ENCODE results near the gene LARP4B. TPM values are rescaled to one million over a fixed set of nuclear protein-coding genes. Genes with fewer than 3 reads are reported as not detected.

Gene LARP4B
- total and polyA plus RNA-seq, 2 donors (not counting 1 experiment from before 2014, with no cell fraction given), result 35.6 to 129 TPM

DNA sequence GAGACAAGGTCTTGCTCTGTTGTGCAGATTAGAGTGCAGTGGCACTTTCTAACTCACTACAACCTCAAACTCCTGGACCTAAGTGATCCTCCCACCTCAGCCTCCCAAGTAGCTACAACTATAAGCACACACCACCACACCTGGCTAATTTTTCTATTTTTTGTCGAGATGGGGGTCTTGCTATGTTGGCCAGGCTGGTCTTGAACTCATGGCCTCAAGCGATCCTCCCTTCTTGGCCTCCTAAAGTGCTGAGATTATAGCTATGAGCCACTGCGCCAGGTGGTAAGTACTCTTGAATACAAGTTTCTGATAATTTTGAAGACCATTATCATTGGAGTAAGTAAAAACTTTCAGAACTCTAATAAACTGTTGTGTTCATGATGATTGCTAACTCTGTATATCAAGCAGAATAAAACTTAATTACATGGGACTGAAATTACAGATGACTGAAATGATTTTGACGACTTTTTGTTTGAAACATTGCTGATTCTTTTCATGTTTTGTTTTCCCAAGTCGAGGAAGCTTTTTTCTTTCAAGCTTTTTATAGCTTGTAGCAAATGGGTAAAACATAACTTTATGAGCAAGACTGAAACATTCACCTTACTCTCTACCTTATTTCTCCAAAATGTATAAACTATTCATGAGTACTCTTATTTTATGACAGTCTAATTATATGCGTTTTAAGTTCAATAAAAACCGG lies 14.6 kb downstream of the LARP4B start:
- Mint-ChIP-seq H3K4me3 (no peak overlapping the region), H3K9me3 (ENCODE audit: insufficient read depth) (no peaks in the 10 kb centered on the region), H3K4me1 (peaks cover 21% of the 10 kb centered on the region), H3K27me3 (no peaks in the 10 kb centered on the region), H3K27ac (no peak overlapping the region)
- Histone ChIP-seq H3K4me2 (replicated peaks; ENCODE audit: low read depth, low read length, poor library complexity, severe bottlenecking) (no peak overlapping the region), H3K27me3 (replicated peaks in 1 of 4; ENCODE audit: control extremely low read depth in 1 of 4, control insufficient read depth in 3 of 4, insufficient read depth in 4 of 4, low read length in 3 of 4) (no peaks in the 10 kb centered on the region), H4K20me1 (ENCODE audit: control insufficient read depth, insufficient read depth, low read length, poor library complexity, severe bottlenecking) (peaks cover 80% of the 10 kb centered on the region), H2AFZ (ENCODE audit: insufficient read depth, low read depth, low read length, poor library complexity, severe bottlenecking) (no peak overlapping the region), H3K4me3 (ENCODE audit: control extremely low read depth in 1 of 5, extremely low read depth in 1 of 5, insufficient read depth in 1 of 5, low read depth in 2 of 5, low read length in 4 of 5) (no peak overlapping the region), H3K79me2 (ENCODE audit: control insufficient read depth, insufficient read depth, low read length) (peaks cover 95% of the 10 kb centered on the region), H3K36me3 (replicated peaks in 1 of 2; ENCODE audit: control extremely low read depth in 1 of 2, control insufficient read depth in 1 of 2, extremely low read depth in 1 of 2, insufficient read depth in 2 of 2, low read length in 1 of 2) (peaks cover under 1 to 13% of the 10 kb centered on the region in 2 experiments), H3K9ac (ENCODE audit: low read length) (no peak overlapping the region), H3K27ac (ENCODE audit: low read length in 2 of 2) (no peak overlapping the region), H3K4me1 (ENCODE audit: control insufficient read depth in 2 of 2, insufficient read depth in 2 of 2, low read length in 2 of 2) (no peaks in the 10 kb centered on the region), H3K9me3 (ENCODE audit: control extremely low read depth in 1 of 3, control insufficient read depth in 2 of 3, insufficient read depth in 1 of 3, low read length in 2 of 3) (peaks cover 0 to 1% (median 0%) of the 10 kb centered on the region in 3 donors)
- WGBS (ENCODE audit: insufficient coverage), result 100% methylated on average over 2 of the region's 7 CpGs
- DNase-seq (no peak), ATAC-seq (ENCODE audit: low read depth) (no peak)
- no peak for TF ChIP-seq CTCF (IDR thresholded peaks at IDR 0.05)
- TF ChIP-seq EZH2 (IDR thresholded peaks at IDR 0.05; ENCODE audit: borderline replicate concordance, insufficient read depth, low read depth, low read length, poor library complexity, severe bottlenecking), result no peak
- CTCF ChIA-PET, result no interaction called here
- POLR2A ChIA-PET, result no interaction called here
- intact Hi-C loops (cut with micrococcal nuclease), result no loop called here

- H3K4me1 Mint-ChIP-seq, result peaks cover 15% of the 10 kb centered on the region
- H3K36me3 ChIP-seq (replicated peaks in 1 of 2; ENCODE audit: control extremely low read depth in 1 of 2, control insufficient read depth in 1 of 2, extremely low read depth in 1 of 2, insufficient read depth in 2 of 2, low read length in 1 of 2), result peaks cover 6 to 23% of the 10 kb centered on the region in 2 experiments
These were observed 21.7 kb downstream of the LARP4B start for GRCh38 chr10:909831-910230.

More at GRCh38 chr10:909831-910230, 21.7 kb downstream of the LARP4B start:
- DNase-seq, result no peak
- Histone ChIP-seq H2AFZ (ENCODE audit: insufficient read depth, low read depth, low read length, poor library complexity, severe bottlenecking) (no peak overlapping the region), H4K20me1 (ENCODE audit: control insufficient read depth, insufficient read depth, low read length, poor library complexity, severe bottlenecking) (peaks cover 35% of the 10 kb centered on the region), H3K9me3 (ENCODE audit: control extremely low read depth in 1 of 3, control insufficient read depth in 2 of 3, insufficient read depth in 1 of 3, low read length in 2 of 3) (no peaks in the 10 kb centered on the region), H3K4me3 (ENCODE audit: control extremely low read depth in 1 of 5, extremely low read depth in 1 of 5, insufficient read depth in 1 of 5, low read depth in 2 of 5, low read length in 4 of 5) (no peak overlapping the region), H3K9ac (ENCODE audit: low read length) (no peak overlapping the region), H3K79me2 (ENCODE audit: control insufficient read depth, insufficient read depth, low read length) (peaks cover 78% of the 10 kb centered on the region), H3K4me1 (ENCODE audit: control insufficient read depth in 2 of 2, insufficient read depth in 2 of 2, low read length in 2 of 2) (no peaks in the 10 kb centered on the region), H3K27me3 (replicated peaks in 1 of 4; ENCODE audit: control extremely low read depth in 1 of 4, control insufficient read depth in 3 of 4, insufficient read depth in 4 of 4, low read length in 3 of 4) (no peaks in the 10 kb centered on the region), H3K27ac (ENCODE audit: low read length in 2 of 2) (no peak overlapping the region), H3K4me2 (replicated peaks; ENCODE audit: low read depth, low read length, poor library complexity, severe bottlenecking) (no peak overlapping the region)
- H3K4me3 Mint-ChIP-seq, result no peak overlapping the region
- ChIA-PET POLR2A (no interaction called here), CTCF (no interaction called here)
- H3K27ac Mint-ChIP-seq, result no peak overlapping the region
- WGBS (ENCODE audit: insufficient coverage), result 100% methylated on average over 1 of the region's 3 CpGs
- H3K9me3 Mint-ChIP-seq (ENCODE audit: insufficient read depth), result no peaks in the 10 kb centered on the region
- no peak for TF ChIP-seq EZH2 (IDR thresholded peaks at IDR 0.05; ENCODE audit: borderline replicate concordance, insufficient read depth, low read depth, low read length, poor library complexity, severe bottlenecking)
- TF ChIP-seq CTCF (IDR thresholded peaks at IDR 0.05), result no peak
- no peak for ATAC-seq (ENCODE audit: low read depth)
- H3K27me3 Mint-ChIP-seq, result no peaks in the 10 kb centered on the region
- intact Hi-C loops (cut with micrococcal nuclease), result no loop called here

Data from B cell (primary cell).